HG02642 (cell line): ENCODE results near the gene GPC5.

Source experiments
- ATAC-seq: cut with Tn5 transposase; IDR thresholded peaks from one replicate; pipeline ENCODE4 v1.9.1; 2021; ENCODE audit warnings: mild to moderate bottlenecking; ENCODE audit not compliant: unreplicated experiment, poor library complexity

GPC5 gene

DNA sequence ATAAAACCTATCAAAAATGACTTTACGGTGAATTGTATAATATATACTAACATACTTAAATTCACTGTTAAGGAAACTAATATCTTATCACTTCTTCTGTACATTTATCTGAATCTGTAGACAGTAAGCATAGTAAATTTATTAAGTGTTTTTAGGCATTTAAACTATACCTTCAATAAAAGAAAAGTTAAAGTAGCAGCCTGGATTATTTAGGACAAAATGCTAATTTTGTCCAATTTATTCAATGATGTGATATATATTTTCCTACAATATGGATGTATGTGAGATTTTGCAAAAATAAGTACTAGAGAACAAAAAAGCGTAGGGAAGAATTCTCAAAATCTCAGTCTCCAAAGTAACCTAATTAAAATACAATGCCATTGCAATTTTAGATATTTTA is 299.9 kb downstream of the GPC5 start:
- ATAC-seq: no peak

GRCh38 chr13:91698767-91699166 is 300.3 kb downstream of the GPC5 start:
- no peak for ATAC-seq

GRCh38 chr13:91699863-91700262 is 301.4 kb downstream of the GPC5 start:
- no peak for ATAC-seq

DNA sequence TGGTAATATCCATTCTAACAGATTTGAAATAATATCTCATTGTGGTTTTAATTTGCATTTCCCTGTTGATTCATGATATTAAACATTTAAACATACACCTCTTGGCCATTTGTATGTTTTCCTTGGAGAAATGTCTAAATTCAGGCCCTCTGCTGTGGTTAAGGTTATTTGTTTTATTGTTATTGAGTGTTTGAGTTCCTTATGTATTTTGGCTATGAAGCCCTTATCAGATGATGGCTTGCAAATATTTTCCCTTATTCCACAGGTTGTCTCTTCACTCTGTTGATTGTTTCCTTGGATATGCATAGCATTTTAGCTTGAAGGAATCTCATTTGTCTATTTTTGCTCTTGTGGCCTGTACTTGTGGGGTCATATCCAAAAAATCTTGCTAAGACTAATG is 303.6 kb downstream of the GPC5 start:
- ATAC-seq: no peak

GRCh38 chr13:91702411-91702810 is 304.0 kb downstream of the GPC5 start:
- ATAC-seq: no peak

DNA sequence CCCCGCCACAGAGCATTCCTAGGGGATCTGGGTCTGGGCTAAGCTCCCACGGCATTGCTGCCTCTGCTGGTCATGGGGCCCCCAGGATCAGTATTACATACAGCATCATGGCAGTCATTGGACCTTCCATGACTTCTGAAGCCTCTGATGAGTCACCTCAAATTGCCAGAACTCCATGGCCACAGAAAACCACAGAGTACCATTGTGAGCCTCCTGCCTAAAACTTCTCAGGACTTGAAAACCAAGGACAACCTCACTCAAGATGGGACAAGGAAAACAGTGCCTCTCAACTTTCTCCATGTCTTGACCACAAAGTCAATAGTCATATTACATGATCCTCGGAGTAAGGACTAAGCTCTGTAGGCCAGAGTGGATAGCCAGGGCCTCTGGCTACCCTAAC is 306.0 kb downstream of the GPC5 start:
- no peak for ATAC-seq

GRCh38 chr13:91708558-91708957 is 310.1 kb downstream of the GPC5 start:
- ATAC-seq: no peak

DNA sequence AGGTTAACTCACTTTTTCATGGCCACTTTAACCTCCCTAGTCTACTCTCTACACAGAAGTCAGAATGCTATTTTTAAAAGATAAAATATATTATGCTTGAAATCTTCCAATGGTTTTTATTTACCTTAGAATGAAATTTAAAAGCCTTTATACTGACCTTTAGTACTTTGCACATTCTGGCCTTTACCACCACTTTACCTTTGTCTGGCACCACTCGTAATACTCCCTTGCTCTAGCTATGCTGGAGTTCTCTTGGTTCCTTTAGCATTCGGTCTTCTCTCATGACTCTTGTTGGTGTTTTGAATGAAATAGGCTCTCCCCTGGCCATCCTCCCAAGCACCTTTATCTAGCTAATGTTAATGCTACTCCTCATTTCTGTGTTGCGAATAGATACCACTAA is 310.8 kb downstream of the GPC5 start:
- ATAC-seq: no peak

DNA sequence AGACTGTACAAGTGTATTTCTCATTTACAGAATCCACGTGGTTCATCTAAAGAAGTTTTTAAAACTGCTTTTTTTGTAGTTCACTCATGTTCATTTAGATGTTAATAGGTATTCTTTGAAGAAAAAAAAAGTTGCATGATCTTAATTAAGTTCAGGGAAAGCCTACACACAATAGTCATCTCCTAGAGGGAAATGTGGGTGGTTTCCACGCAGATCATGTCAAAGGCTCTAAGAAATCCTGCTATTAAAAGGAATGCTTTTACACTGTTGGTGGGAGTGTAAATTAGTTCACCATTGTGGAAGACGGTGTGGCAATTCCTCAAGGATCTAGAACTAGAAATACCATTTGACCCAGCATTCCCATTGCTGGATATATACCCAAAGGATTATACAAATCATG is 312.3 kb downstream of the GPC5 start:
- ATAC-seq: no peak

DNA sequence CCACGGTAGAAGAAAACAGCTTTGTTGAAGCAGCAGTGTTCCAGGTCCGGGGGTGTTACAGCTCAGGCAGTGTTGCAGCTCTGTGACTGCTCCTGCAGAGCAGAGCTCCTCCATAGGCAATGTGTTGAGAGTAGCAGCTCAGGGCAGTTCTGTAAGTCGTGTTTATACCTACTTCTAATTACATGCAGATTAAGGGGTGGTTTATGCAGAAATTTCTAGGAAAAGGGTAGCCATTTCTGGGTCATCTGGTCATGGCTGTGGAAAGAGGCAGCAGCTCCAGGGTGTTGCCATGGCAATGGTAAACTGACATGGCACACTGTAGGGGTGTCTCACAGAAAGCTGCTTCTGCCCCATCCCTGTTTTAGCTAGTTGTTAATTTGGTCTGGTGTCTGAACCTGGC is 316.4 kb downstream of the GPC5 start:
- ATAC-seq: no peak

DNA sequence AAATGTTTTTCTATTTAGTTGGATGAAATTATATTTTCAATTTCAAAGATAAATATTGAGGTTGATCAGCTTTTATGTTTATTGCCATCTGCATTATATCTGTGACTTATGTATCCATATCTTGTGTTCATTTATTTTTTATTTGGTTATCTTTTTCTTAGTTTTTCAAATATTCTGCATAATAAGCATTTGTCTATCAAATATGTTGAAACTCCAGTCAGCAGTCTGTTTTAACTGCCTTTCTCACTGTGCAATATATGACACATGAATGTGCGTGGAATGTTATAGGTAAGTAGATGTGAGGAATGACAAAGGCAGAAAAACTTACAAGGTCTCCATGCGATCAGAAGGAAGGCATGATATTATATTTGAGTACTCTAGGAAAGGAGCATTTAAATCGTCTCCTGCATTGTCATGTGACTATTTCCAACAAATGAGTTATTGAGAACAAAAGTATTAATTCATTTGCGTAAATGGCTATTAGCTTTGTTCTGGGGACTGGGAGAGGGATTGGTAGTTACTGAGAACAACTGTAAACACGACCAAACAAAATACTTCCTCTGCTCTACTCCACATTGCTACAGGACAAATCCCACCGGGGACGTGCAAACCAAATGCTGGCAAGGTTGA is 318.1 kb downstream of the GPC5 start:
- ATAC-seq: no peak

DNA sequence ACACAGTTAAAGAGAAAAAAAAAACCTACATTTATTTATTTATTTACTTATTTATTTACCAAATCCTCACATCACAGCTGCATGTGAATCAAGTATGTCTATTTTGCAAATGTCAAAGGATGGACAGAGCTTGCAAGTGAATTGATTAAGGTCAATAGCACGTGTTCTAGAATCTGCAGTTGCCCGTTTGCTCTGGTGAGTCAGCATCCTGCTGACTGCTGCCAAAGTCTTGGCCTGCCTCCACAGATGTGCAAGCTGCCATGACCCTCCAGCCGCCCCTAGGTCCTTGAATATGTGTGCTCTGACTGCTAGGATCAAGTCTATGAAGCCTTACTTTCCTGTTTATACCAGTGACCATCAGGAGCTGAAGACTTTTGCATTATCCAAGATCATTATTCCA is 320.6 kb downstream of the GPC5 start:
- no peak for ATAC-seq

DNA sequence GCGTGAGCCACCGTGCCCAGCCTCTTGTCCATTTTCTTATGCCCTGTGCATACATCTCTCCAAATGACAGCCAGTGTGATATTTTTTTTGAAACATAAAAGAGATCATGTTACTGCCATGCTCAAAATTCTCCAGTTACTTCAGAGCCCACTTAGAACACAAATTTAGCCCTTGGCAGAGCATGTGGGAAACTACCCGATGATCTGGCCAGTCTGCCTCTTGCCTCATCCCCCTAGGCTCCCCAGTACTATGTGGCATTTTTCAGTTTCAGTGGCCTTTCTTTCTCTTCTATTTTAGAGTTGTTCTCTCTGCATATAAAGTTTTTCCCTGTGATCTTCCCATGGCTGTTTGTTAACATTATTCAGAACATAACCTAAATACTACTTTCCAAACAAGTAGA is 323.0 kb downstream of the GPC5 start:
- no peak for ATAC-seq

DNA sequence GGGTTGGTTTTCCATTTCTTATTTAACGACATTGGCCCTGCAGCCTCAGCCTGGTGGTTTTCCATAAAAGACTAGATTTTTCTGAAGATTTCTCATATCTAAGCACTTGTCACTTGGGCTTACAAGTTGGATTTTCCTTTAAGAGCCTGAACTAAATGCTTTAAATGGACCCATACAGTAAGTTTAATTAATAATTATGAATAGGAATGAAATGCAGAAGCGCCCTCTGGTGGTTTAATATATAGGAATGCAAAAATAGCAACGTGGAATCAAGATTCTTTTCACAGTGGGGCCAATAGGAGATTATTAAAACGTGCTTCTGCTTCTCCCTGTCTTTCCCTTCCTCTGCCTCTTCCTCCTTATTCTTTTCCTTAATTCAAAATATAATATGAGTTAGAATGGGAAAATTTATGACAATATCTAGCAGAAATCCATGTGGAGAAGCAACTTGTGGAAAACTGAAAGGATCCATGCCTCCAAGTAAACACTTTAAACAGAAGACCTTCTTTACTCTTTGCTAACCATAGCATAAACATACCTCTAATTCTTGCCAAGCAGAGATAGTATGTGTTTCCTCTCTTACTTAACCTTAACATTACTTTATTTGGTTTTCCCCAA is 324.0 kb downstream of the GPC5 start:
- no peak for ATAC-seq

DNA sequence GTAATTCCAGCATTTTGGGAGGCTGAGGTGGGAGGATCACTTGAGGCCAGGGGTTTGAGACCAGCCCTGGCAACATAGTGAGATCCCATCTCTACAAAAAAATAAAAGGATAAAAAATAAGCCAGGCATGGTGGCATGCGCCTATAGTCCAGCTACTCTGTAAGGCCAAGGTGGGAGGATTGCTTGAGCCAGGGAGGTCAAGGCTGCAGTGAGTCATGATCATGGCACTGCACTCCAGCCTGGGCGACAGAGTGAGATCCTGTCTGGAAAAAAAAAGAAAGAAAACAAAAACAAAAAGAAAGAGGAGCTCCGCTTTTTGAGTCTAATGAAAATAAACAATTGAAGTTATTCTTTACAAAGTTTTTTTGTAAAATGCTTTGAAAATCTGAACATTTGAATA is 326.2 kb downstream of the GPC5 start:
- ATAC-seq: no peak

DNA sequence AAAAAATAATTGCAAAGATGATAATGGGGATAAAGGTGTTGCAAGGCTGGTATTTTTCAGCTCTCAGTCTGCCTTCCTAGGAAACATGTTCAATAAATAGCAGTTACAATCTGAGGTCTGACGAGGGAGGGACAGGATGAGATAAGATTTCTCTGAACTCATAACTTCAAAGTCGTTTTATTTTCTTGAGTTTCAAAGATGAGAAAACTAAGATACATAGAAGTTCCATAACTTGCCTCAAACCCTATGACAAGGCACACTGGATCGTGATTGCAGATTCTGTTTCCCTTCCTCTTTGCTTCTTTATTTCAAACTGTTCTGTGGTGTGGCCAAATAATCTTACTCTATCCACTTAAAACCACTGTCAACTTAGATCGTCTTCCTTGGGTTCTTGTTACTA is 327.2 kb downstream of the GPC5 start:
- ATAC-seq: no peak

GRCh38 chr13:91726671-91727070 is 328.2 kb downstream of the GPC5 start:
- ATAC-seq: no peak

GRCh38 chr13:91729859-91730258 is 331.4 kb downstream of the GPC5 start:
- no peak for ATAC-seq

DNA sequence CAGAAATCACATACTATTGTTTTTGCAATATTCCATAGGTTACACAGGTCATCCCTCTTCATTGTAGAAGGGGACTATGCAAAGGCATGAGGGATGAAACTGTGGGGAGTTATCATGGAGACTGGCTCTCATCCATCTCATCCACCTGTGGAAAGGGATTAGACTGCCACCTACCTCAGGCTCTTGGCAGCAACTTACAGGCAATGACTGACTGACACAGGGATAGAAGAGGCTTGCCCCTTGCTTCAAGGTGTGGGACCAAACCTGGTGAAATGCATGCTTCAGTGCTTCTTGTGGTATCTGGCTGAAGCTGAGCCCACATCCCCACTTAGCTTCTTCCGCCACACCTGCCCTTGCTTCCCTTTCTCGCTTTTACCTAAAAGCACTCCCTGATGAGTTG is 341.3 kb downstream of the GPC5 start:
- no peak for ATAC-seq

GRCh38 chr13:91740756-91741155 is 342.3 kb downstream of the GPC5 start:
- ATAC-seq: no peak

DNA sequence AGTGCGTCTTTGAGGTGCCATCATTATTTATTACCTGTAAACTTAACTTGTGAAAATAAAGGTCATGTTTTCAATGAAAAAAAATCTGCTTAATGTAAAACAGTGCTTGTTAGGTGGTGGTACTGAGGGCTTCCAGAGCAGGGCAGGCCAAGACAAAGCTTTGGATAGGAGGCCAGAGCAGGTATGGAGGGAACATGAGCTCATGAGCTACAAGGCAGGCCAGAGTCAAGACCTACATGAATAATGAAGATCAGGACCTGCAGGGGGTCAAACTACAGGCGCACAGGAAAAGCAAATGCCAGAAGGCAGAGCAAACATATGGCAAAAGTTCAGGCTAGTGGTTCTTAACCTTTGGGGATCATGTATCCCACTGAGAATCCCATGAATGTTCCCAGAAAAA is 343.5 kb downstream of the GPC5 start:
- no peak for ATAC-seq

DNA sequence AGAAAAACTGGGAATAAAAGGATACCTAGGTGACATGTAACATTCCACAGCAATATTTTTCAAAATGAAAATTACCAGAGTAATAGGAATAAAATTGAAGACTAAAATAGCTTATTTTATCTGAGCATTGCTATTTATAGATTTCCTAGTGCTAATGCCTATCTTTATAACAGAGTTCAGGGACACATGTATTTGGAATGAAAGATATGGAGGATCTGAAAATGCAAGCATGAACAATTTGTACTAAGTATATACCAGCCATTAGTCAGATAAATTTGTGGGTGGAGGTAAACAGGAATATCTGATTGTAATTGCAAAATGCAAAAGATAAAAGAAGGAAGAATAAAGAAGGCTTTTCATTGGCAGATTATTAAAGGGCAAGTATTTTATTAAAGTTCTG is 345.9 kb downstream of the GPC5 start:
- no peak for ATAC-seq

DNA sequence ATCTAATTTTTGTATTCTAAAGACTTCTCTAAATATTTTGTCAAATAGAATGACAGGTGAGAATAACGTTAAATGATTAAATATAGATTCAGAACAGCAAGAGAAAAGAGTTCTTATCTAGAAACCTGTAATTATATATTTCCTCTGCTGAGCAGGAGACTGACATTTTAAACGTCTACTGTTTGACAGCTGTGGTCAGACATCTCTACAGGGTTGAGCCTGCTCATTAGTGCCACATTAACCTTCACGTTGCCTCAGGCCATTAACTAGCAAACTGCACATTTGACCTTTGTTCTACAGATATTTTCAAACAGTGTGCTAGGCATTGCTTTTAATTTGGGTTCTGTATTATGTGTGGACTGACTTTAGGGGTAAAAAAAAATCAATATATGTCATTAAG is 347.5 kb downstream of the GPC5 start:
- no peak for ATAC-seq
